ENCODE results near the gene MRPL32. TPM values are rescaled to one million over a fixed set of nuclear protein-coding genes. Genes with fewer than 3 reads are reported as not detected.

Gene MRPL32
- total RNA-seq, 2 experiments from 2014 or later: 48.5 to 54.4 TPM

DNA sequence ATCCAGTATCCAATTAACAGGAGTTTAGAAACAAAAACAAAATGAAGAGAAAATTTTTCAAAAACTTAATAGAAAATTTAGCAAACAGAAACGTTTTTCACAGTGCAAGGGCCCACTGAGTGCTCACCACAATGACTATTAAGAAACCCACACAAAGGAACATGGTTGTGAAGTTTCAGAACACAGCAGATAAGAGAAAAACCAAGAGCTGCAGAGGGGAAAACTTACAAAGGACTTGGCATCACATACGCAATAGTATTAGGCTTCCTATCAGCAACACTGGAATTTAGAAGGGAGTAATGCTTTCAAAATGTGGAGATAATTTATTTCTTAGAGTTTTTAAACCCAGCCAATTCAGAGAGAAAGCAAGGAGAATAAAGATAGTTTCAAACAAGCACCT, 18.6 kb upstream of the MRPL32 start:
- no peaks in the 10 kb centered on the region for H3K27me3 Mint-ChIP-seq
- CTCF ChIA-PET: interaction anchor here (0.7 to 1.2 kb wide), 3 partner anchors 15 to 18 kb away, joined by 3 to 5 read pairs (median 4); partner anchors contain the start of genes MRPL32 and PSMA2
- DNase-seq (no peak), ATAC-seq (no peak)
- H3K4me3 Mint-ChIP-seq: no peak overlapping the region
- peaks cover 56% of the 10 kb centered on the region for H3K36me3 Mint-ChIP-seq
- H3K4me1 Mint-ChIP-seq: peaks cover 53% of the 10 kb centered on the region
- H3K27ac Mint-ChIP-seq: peak overlapping the region; percentile 85
- H3K9me3 Mint-ChIP-seq (ENCODE audit: low read depth): no peaks in the 10 kb centered on the region

DNA sequence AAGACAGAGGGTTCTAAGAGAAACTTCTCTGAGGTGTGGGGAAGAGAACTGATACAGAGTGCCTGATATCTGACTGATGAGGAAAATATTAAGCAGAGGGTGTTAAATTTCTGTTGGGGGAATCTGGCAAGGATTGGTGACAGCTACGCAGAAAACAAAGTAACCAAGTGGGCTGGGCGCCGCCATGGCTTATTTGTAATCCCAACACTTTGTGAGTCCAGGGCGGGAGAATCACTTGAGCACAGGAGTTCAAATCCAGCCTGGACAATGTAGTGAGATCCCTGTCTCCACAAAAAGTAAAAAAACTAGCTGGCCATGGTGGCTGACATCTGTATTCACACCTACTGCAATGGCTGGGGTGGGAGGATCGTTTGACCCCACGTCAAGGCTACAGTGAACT, 18.2 kb upstream of the MRPL32 start:
- Mint-ChIP-seq H3K4me3 (no peak overlapping the region), H3K9me3 (ENCODE audit: low read depth) (no peaks in the 10 kb centered on the region), H3K27me3 (no peaks in the 10 kb centered on the region), H3K27ac (peak overlapping the region; percentile 85), H3K36me3 (peaks cover 57% of the 10 kb centered on the region), H3K4me1 (peaks cover 53% of the 10 kb centered on the region)
- ATAC-seq (no peak), DNase-seq (no peak)
- CTCF ChIA-PET: interaction anchor here (0.7 to 1.2 kb wide), 3 partner anchors 14 to 18 kb away, joined by 3 to 5 read pairs (median 4); partner anchors contain the start of genes MRPL32 and PSMA2

DNA sequence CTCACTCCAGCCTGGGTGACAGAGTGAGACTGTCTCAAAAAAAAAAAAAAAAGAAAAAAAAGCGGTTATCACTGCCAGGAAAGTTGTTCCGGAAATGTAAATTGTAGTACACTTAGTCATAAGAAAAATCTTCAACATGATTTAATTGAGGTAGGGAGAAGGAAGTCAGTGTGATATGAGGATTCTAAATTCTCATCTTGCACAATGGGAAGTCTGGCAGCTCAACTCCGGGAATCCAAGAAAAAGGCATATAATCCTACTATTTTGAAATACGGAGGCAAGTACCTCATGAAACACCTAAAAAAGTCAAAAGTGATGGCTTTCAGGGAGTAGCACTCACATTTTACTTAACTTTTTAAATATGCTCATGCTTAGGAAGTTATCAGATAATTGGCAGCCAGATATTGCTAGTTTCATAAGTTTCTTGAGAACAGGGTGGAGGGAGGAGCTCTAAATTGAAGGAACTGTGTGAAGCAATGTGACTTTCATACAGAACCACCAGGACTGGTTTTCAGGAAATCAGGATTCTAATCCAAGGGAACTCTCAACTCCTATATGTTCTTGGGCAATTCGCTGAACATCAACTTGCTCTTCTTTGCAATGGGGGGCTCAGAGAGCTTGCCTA, 17.6 kb upstream of the MRPL32 start:
- Mint-ChIP-seq H3K9me3 (ENCODE audit: low read depth) (no peaks in the 10 kb centered on the region), H3K27me3 (no peaks in the 10 kb centered on the region), H3K36me3 (peaks cover 62% of the 10 kb centered on the region), H3K4me3 (no peak overlapping the region), H3K27ac (peak overlapping the region; percentile 85), H3K4me1 (peaks cover 53% of the 10 kb centered on the region)
- CTCF ChIA-PET: interaction anchor here (1.2 kb wide), 1 partner anchor 17 kb away, joined by 5 read pairs; the partner anchor contains the start of genes MRPL32 and PSMA2
- ATAC-seq: no peak
- no peak for DNase-seq

DNA sequence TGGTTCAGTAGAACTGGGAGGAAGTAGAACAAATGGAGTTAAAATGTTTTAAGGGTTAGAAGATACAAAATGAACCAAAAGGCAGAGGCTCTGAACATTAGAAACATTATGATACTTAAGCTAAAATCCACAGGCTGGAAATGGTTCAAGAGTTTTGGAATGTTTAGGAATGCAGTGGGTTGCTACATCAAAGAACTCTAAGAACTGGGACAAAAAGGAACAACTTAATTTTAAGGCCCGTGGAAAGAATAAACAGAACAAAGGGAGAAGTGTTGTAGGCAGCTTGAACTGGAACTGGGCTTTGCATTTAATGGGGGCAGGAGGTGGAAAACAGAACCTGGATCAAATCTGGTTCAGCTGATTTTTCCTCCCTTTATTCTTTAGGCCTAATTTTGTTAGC, 16.8 kb upstream of the MRPL32 start:
- peaks cover 62% of the 10 kb centered on the region for H3K36me3 Mint-ChIP-seq

GRCh38 chr7:42922017-42922753, 10.0 kb upstream of the MRPL32 start:
- H3K27me3 Mint-ChIP-seq: no peaks in the 10 kb centered on the region
- H3K4me3 Mint-ChIP-seq: no peak overlapping the region

More for the DNA sequence above, 16.8 kb upstream of the MRPL32 start:
- H3K4me3 Mint-ChIP-seq: no peak overlapping the region
- CTCF ChIA-PET: no interaction called here
- no peaks in the 10 kb centered on the region for H3K9me3 Mint-ChIP-seq (ENCODE audit: low read depth)
- H3K27me3 Mint-ChIP-seq: no peaks in the 10 kb centered on the region
- DNase-seq (no peak), ATAC-seq (no peak)
- peak overlapping the region; percentile 41 for H3K27ac Mint-ChIP-seq
- peaks cover 53% of the 10 kb centered on the region for H3K4me1 Mint-ChIP-seq

GRCh38 chr7:42924223-42924838, 7.8 kb upstream of the MRPL32 start:
- DNase-seq (no peak), ATAC-seq (no peak)
- Mint-ChIP-seq H3K4me1 (peaks cover 44% of the 10 kb centered on the region), H3K9me3 (ENCODE audit: low read depth) (no peaks in the 10 kb centered on the region), H3K27ac (peak overlapping the region; percentile 2), H3K4me3 (no peak overlapping the region), H3K27me3 (no peaks in the 10 kb centered on the region), H3K36me3 (peaks cover 73% of the 10 kb centered on the region)
- CTCF ChIA-PET: interaction anchor here (1.0 to 1.3 kb wide), 3 partner anchors 8 to 18 kb away, joined by 3 read pairs; no protein-coding TSS in a partner anchor

More at GRCh38 chr7:42922017-42922753, 10.0 kb upstream of the MRPL32 start:
- H3K9me3 Mint-ChIP-seq (ENCODE audit: low read depth): no peaks in the 10 kb centered on the region
- DNase-seq (no peak), ATAC-seq (no peak)
- H3K27ac Mint-ChIP-seq: no peak overlapping the region
- H3K36me3 Mint-ChIP-seq: peaks cover 74% of the 10 kb centered on the region
- CTCF ChIA-PET: no interaction called here
- H3K4me1 Mint-ChIP-seq: peaks cover 24% of the 10 kb centered on the region

DNA sequence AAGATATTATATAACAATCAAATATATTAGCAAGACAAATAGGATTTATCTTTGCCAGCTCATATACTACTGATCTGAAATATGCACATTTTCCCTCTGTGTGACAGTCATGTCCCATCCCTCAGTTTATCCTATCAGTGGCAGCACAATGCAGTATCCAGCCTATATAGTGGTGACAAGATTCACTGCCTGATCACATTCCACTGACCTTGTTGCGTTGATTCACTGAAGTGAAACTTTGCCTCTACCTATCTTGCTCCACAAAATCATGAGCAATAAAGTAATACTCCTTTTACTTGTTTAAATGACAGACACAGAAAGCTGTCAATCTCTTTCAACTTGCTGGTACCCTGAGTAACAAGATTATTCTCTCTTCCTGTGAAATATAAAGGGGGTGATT, 6.5 kb upstream of the MRPL32 start:
- no peaks in the 10 kb centered on the region for H3K9me3 Mint-ChIP-seq (ENCODE audit: low read depth)
- ATAC-seq (no peak), DNase-seq (no peak)
- H3K36me3 Mint-ChIP-seq: peaks cover 69% of the 10 kb centered on the region
- H3K4me1 Mint-ChIP-seq: peaks cover 57% of the 10 kb centered on the region
- CTCF ChIA-PET: interaction anchor here (1.3 kb wide), 1 partner anchor 9 kb away, joined by 3 read pairs; no protein-coding TSS in a partner anchor
- no peak overlapping the region for H3K4me3 Mint-ChIP-seq
- peak overlapping the region; percentile 51 for H3K27ac Mint-ChIP-seq
- no peaks in the 10 kb centered on the region for H3K27me3 Mint-ChIP-seq

GRCh38 chr7:42926204-42926603, 6.0 kb upstream of the MRPL32 start:
- H3K36me3 Mint-ChIP-seq: peaks cover 63% of the 10 kb centered on the region

GRCh38 chr7:42928754-42929153, 3.4 kb upstream of the MRPL32 start:
- CTCF ChIA-PET: interaction anchor here (0.8 to 1.9 kb wide), 5 partner anchors 9 to 910 kb away, joined by 3 to 10 read pairs (median 3); no protein-coding TSS in a partner anchor
- H3K9me3 Mint-ChIP-seq (ENCODE audit: low read depth): no peaks in the 10 kb centered on the region
- H3K36me3 Mint-ChIP-seq: peaks cover 49% of the 10 kb centered on the region
- peak overlapping the region; percentile 11 for H3K4me3 Mint-ChIP-seq
- no peak for DNase-seq
- H3K27ac Mint-ChIP-seq: no peak overlapping the region
- no peaks in the 10 kb centered on the region for H3K27me3 Mint-ChIP-seq
- H3K4me1 Mint-ChIP-seq: peaks cover 62% of the 10 kb centered on the region
- ATAC-seq: no peak

More at GRCh38 chr7:42926204-42926603, 6.0 kb upstream of the MRPL32 start:
- no peaks in the 10 kb centered on the region for H3K9me3 Mint-ChIP-seq (ENCODE audit: low read depth)
- peaks cover 58% of the 10 kb centered on the region for H3K4me1 Mint-ChIP-seq
- no peak overlapping the region for H3K27ac Mint-ChIP-seq
- CTCF ChIA-PET: interaction anchor here (1.3 to 1.6 kb wide), 2 partner anchors 10 to 15 kb away, joined by 3 to 8 read pairs; no protein-coding TSS in a partner anchor
- no peaks in the 10 kb centered on the region for H3K27me3 Mint-ChIP-seq
- H3K4me3 Mint-ChIP-seq: no peak overlapping the region
- ATAC-seq (no peak), DNase-seq (no peak)

GRCh38 chr7:42929449-42929848, 2.7 kb upstream of the MRPL32 start:
- Mint-ChIP-seq H3K4me3 (peak overlapping the region; percentile 100), H3K27ac (no peak overlapping the region), H3K9me3 (ENCODE audit: low read depth) (no peaks in the 10 kb centered on the region), H3K36me3 (peaks cover 45% of the 10 kb centered on the region), H3K27me3 (no peaks in the 10 kb centered on the region), H3K4me1 (peaks cover 64% of the 10 kb centered on the region)
- CTCF ChIA-PET: interaction anchor here (0.8 to 1.9 kb wide), 5 partner anchors 10 to 909 kb away, joined by 3 to 10 read pairs (median 4); no protein-coding TSS in a partner anchor
- ATAC-seq (no peak), DNase-seq (no peak)

- no peaks in the 10 kb centered on the region for H3K27me3 Mint-ChIP-seq
- peaks cover 61% of the 10 kb centered on the region for H3K4me1 Mint-ChIP-seq
- no peak for DNase-seq
- peak overlapping the region; percentile 100 for H3K4me3 Mint-ChIP-seq
- peaks cover 40% of the 10 kb centered on the region for H3K36me3 Mint-ChIP-seq
- ATAC-seq: no peak
- CTCF ChIA-PET: interaction anchor here (1.4 to 1.5 kb wide), 3 partner anchors 14 to 652 kb away, joined by 3 to 6 read pairs (median 4); partner anchors contain the start of gene STK17A
- no peaks in the 10 kb centered on the region for H3K9me3 Mint-ChIP-seq (ENCODE audit: low read depth)
- H3K27ac Mint-ChIP-seq: peak overlapping the region; percentile 100
Measured at GRCh38 chr7:42930889-42931288, 1.3 kb upstream of the MRPL32 start.

- H3K4me3 Mint-ChIP-seq: peak overlapping the region; percentile 100
- peak overlapping the region; percentile 100 for H3K27ac Mint-ChIP-seq
- H3K9me3 Mint-ChIP-seq (ENCODE audit: low read depth): no peaks in the 10 kb centered on the region
- CTCF ChIA-PET: interaction anchor here (1.1 to 2.2 kb wide), 9 partner anchors 10 to 651 kb away, joined by 3 to 26 read pairs (median 5); partner anchors contain the start of genes C7orf25 and STK17A
- ATAC-seq (no peak), DNase-seq (peak; percentile 49)
- no peaks in the 10 kb centered on the region for H3K27me3 Mint-ChIP-seq
- peaks cover 61% of the 10 kb centered on the region for H3K4me1 Mint-ChIP-seq
- H3K36me3 Mint-ChIP-seq: peaks cover 39% of the 10 kb centered on the region
Measured at GRCh38 chr7:42931447-42931833, 736 bp upstream of the MRPL32 start.
